ENCODE measurements around the gene COG5.

The COG5 gene

DNA sequence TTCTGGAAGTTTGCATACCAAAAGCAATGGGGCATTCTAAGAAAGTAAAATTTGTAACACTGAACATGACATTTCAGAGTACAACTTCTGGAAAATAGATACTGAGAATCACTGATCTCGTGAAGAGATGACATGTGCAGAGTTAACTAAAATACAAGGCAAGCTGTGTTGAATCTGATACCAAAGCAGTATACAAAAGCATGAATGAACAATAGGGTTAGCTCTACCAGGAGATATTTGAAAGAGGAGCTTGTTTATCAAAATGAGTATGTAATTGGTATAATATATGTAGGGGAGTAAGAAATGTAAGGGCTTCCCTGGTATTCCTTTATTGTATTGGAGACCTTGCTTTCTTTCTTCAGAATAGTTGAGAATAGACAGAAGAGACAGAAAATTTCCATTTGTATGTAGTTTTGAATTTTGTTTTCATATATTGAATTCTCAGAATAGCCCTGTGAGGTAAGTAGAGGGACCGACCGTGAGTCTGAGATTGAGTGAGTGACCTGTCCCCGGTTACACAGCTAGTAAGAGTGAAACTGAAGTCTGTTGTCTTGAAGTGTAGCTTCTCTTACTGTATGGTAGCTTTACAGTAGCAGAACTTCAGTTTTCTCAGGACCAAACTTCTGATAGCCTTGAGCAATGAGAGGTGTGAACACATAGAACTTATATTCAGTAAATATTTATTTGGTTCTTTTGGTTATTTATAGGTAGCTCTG is 389.9 kb downstream of the COG5 start:
- WGBS = 93% methylated on average over 4 of the region's 4 CpGs
- no peak overlapping the region for H2AK5ac ChIP-seq (ENCODE audit: low read length, severe bottlenecking)
- no peak overlapping the region for H3K14ac ChIP-seq (ENCODE audit: low read length in 2 of 2)
- H3K4me1 ChIP-seq (ENCODE audit: control insufficient read depth, insufficient read depth, low read depth, low read length) = peaks cover 5% of the 10 kb centered on the region
- H2BK5ac ChIP-seq (ENCODE audit: low read depth, low read length, poor library complexity, severe bottlenecking) = no peak overlapping the region
- H3K27me3 ChIP-seq (ENCODE audit: control insufficient read depth in 1 of 2, insufficient read depth in 1 of 2, low read length in 2 of 2) = no peaks in the 10 kb centered on the region
- no peak overlapping the region for H3K23ac ChIP-seq (ENCODE audit: low read length in 2 of 2)
- no peak overlapping the region for H4K8ac ChIP-seq (ENCODE audit: low read length)
- H3K27ac ChIP-seq (ENCODE audit: low read length, poor library complexity, severe bottlenecking) = no peak overlapping the region
- peak overlapping the region; percentile 2 for H3K9ac ChIP-seq (ENCODE audit: low read length)
- no peak overlapping the region for H3K4ac ChIP-seq (ENCODE audit: low read depth in 1 of 2, low read length in 2 of 2)
- H3K36me3 ChIP-seq (ENCODE audit: control insufficient read depth in 1 of 2, insufficient read depth in 2 of 2, low read depth in 1 of 2, low read length in 2 of 2) = peaks cover 3 to 5% of the 10 kb centered on the region in 2 experiments
- no peak overlapping the region for H2BK12ac ChIP-seq (ENCODE audit: low read length in 2 of 2)
- no peak overlapping the region for H3K18ac ChIP-seq (ENCODE audit: low read depth in 1 of 2, low read length in 2 of 2)
- peaks cover 3% of the 10 kb centered on the region for H3K79me1 ChIP-seq (replicated peaks; ENCODE audit: low read length, poor library complexity, severe bottlenecking)
- no peak overlapping the region for H3K4me3 ChIP-seq (ENCODE audit: insufficient read depth in 1 of 2, low read depth in 1 of 2, low read length in 2 of 2)
- H2BK15ac ChIP-seq (ENCODE audit: low read depth, poor library complexity, severe bottlenecking) = no peak overlapping the region
- H3K9me3 ChIP-seq (ENCODE audit: control insufficient read depth, low read length) = no peaks in the 10 kb centered on the region
- H3K4me2 ChIP-seq (ENCODE audit: low read length, poor library complexity, severe bottlenecking) = no peak overlapping the region
- H2BK120ac ChIP-seq (ENCODE audit: low read depth, low read length) = no peak overlapping the region
- no peak for DNase-seq
- no peak overlapping the region for H2AFZ ChIP-seq (ENCODE audit: low read depth, low read length)
- no peak overlapping the region for H4K91ac ChIP-seq (ENCODE audit: low read length)

DNA sequence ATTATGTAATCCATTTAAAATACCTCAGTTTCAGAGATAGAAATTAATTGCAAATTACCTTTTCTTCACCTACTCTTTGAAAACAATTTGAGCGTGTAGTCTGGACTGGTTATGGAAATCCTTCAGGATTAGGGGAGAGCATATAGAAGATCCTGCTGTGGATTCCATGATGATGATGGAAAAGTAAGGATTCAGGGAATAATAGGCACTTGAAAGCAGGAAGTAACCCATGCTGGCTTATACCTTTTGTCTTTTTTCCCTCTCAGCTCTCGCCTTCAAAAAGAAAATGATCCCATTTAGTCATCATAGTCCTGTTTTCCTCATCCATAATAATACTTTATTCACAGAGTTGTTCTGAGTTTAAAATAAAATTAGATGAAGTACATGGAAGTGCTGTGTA is 390.5 kb downstream of the COG5 start:
- Histone ChIP-seq H3K23ac (ENCODE audit: low read length in 2 of 2) (no peak overlapping the region), H3K9me3 (ENCODE audit: control insufficient read depth, low read length) (no peaks in the 10 kb centered on the region), H4K91ac (ENCODE audit: low read length) (no peak overlapping the region), H2BK5ac (ENCODE audit: low read depth, low read length, poor library complexity, severe bottlenecking) (no peak overlapping the region), H2AK5ac (ENCODE audit: low read length, severe bottlenecking) (no peak overlapping the region), H2BK12ac (ENCODE audit: low read length in 2 of 2) (no peak overlapping the region), H3K36me3 (ENCODE audit: control insufficient read depth in 1 of 2, insufficient read depth in 2 of 2, low read depth in 1 of 2, low read length in 2 of 2) (peaks cover 3 to 5% of the 10 kb centered on the region in 2 experiments), H2BK15ac (ENCODE audit: low read depth, poor library complexity, severe bottlenecking) (no peak overlapping the region), H3K4ac (ENCODE audit: low read depth in 1 of 2, low read length in 2 of 2) (no peak overlapping the region), H3K4me3 (ENCODE audit: insufficient read depth in 1 of 2, low read depth in 1 of 2, low read length in 2 of 2) (no peak overlapping the region), H3K4me1 (ENCODE audit: control insufficient read depth, insufficient read depth, low read depth, low read length) (peaks cover 5% of the 10 kb centered on the region), H3K9ac (ENCODE audit: low read length) (peak overlapping the region; percentile 2), H3K27ac (ENCODE audit: low read length, poor library complexity, severe bottlenecking) (no peak overlapping the region), H3K18ac (ENCODE audit: low read depth in 1 of 2, low read length in 2 of 2) (no peak overlapping the region), H3K27me3 (ENCODE audit: control insufficient read depth in 1 of 2, insufficient read depth in 1 of 2, low read length in 2 of 2) (no peaks in the 10 kb centered on the region), H2BK120ac (ENCODE audit: low read depth, low read length) (no peak overlapping the region), H3K79me1 (replicated peaks; ENCODE audit: low read length, poor library complexity, severe bottlenecking) (peaks cover 3% of the 10 kb centered on the region), H4K8ac (ENCODE audit: low read length) (no peak overlapping the region), H2AFZ (ENCODE audit: low read depth, low read length) (no peak overlapping the region), H3K14ac (ENCODE audit: low read length in 2 of 2) (no peak overlapping the region), H3K4me2 (ENCODE audit: low read length, poor library complexity, severe bottlenecking) (no peak overlapping the region)
- WGBS = 89% methylated on average over 1 of the region's 2 CpGs
- DNase-seq = no peak

DNA sequence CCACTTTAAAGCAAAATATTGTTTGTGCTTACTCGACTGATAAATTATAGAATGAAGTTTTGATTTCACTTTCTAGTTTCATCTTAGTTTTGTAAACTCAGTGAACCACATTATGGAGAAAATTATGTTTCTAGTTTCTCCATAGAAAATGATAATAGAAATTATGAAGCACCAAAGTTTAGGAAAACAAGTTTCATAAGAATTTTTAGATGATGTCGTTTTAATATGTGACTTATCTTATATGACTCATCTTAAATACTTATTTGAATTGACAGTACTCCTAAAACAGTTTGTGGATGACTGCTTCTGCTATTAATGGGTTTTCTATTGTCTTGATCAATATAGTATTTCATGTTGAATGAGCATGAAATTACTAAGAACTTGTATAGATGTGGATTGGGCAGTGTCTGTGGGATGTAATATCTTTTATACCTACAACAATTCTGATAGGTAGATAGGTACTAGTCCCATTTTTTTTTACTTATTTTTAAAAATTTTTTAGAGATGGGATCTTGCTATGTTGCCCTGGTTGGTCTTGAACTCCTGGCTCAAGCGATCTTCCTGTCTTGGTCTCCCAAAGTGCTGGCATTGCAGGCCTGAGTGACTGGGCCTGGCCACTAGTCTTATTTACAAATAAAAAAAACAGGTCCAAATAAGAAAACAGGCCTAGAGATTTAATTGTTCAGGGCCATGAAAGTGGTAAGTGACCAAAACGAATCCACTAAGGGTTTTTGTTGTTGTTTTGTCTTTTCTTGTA is 391.3 kb downstream of the COG5 start:
- H4K91ac ChIP-seq (ENCODE audit: low read length) = no peak overlapping the region
- H3K36me3 ChIP-seq (ENCODE audit: control insufficient read depth in 1 of 2, insufficient read depth in 2 of 2, low read depth in 1 of 2, low read length in 2 of 2) = peaks cover 3 to 5% of the 10 kb centered on the region in 2 experiments
- H4K8ac ChIP-seq (ENCODE audit: low read length) = no peak overlapping the region
- peaks cover 3% of the 10 kb centered on the region for H3K79me1 ChIP-seq (replicated peaks; ENCODE audit: low read length, poor library complexity, severe bottlenecking)
- H2BK120ac ChIP-seq (ENCODE audit: low read depth, low read length) = no peak overlapping the region
- H3K14ac ChIP-seq (ENCODE audit: low read length in 2 of 2) = no peak overlapping the region
- no peak overlapping the region for H3K4me3 ChIP-seq (ENCODE audit: insufficient read depth in 1 of 2, low read depth in 1 of 2, low read length in 2 of 2)
- no peak overlapping the region for H2AK5ac ChIP-seq (ENCODE audit: low read length, severe bottlenecking)
- no peak overlapping the region for H2BK5ac ChIP-seq (ENCODE audit: low read depth, low read length, poor library complexity, severe bottlenecking)
- H3K27ac ChIP-seq (ENCODE audit: low read length, poor library complexity, severe bottlenecking) = no peak overlapping the region
- H3K4me1 ChIP-seq (ENCODE audit: control insufficient read depth, insufficient read depth, low read depth, low read length) = peaks cover 5% of the 10 kb centered on the region
- 93% methylated on average over 1 of the region's 4 CpGs for WGBS
- H3K4ac ChIP-seq (ENCODE audit: low read depth in 1 of 2, low read length in 2 of 2) = no peak overlapping the region
- no peaks in the 10 kb centered on the region for H3K27me3 ChIP-seq (ENCODE audit: control insufficient read depth in 1 of 2, insufficient read depth in 1 of 2, low read length in 2 of 2)
- H2BK12ac ChIP-seq (ENCODE audit: low read length in 2 of 2) = no peak overlapping the region
- H3K4me2 ChIP-seq (ENCODE audit: low read length, poor library complexity, severe bottlenecking) = no peak overlapping the region
- no peak overlapping the region for H2AFZ ChIP-seq (ENCODE audit: low read depth, low read length)
- H3K9me3 ChIP-seq (ENCODE audit: control insufficient read depth, low read length) = no peaks in the 10 kb centered on the region
- H3K18ac ChIP-seq (ENCODE audit: low read depth in 1 of 2, low read length in 2 of 2) = no peak overlapping the region
- H3K23ac ChIP-seq (ENCODE audit: low read length in 2 of 2) = no peak overlapping the region
- H2BK15ac ChIP-seq (ENCODE audit: low read depth, poor library complexity, severe bottlenecking) = no peak overlapping the region
- DNase-seq = no peak
- peak overlapping the region; percentile 56 for H3K9ac ChIP-seq (ENCODE audit: low read length)

DNA sequence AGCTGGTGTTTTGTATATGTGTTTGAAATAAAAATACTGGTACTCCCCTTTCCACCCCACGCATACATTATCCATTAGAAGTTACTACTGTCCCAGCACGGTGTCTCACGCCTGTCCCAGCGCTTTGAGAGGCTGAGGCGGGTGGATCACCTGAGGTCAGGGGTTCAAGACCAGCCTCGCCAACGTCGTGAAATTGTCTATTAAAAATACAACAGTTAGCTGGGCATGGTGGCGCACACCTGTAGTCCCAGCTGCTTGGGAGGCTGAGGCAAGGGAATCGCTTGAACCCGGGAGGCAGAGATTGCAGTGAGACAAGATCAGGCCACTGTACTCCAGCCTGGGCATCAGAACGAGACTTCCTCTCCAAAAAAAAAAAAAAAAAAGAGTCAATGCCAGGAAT is 392.2 kb downstream of the COG5 start:
- no peak overlapping the region for H3K4me3 ChIP-seq (ENCODE audit: insufficient read depth in 1 of 2, low read depth in 1 of 2, low read length in 2 of 2)
- no peaks in the 10 kb centered on the region for H3K27me3 ChIP-seq (ENCODE audit: control insufficient read depth in 1 of 2, insufficient read depth in 1 of 2, low read length in 2 of 2)
- no peak overlapping the region for H2BK15ac ChIP-seq (ENCODE audit: low read depth, poor library complexity, severe bottlenecking)
- H3K23ac ChIP-seq (ENCODE audit: low read length in 2 of 2) = no peak overlapping the region
- H3K18ac ChIP-seq (ENCODE audit: low read depth in 1 of 2, low read length in 2 of 2) = no peak overlapping the region
- H2AK5ac ChIP-seq (ENCODE audit: low read length, severe bottlenecking) = peak overlapping the region; percentile 35
- no peak overlapping the region for H3K14ac ChIP-seq (ENCODE audit: low read length in 2 of 2)
- H3K36me3 ChIP-seq (ENCODE audit: control insufficient read depth in 1 of 2, insufficient read depth in 2 of 2, low read depth in 1 of 2, low read length in 2 of 2) = peaks cover 3 to 5% of the 10 kb centered on the region in 2 experiments
- no peak for DNase-seq
- H2AFZ ChIP-seq (ENCODE audit: low read depth, low read length) = no peak overlapping the region
- H3K4ac ChIP-seq (ENCODE audit: low read depth in 1 of 2, low read length in 2 of 2) = no peak overlapping the region
- H4K8ac ChIP-seq (ENCODE audit: low read length) = no peak overlapping the region
- over 99% methylated on average over 11 of the region's 12 CpGs for WGBS
- H3K9me3 ChIP-seq (ENCODE audit: control insufficient read depth, low read length) = no peaks in the 10 kb centered on the region
- peaks cover 2% of the 10 kb centered on the region for H3K79me1 ChIP-seq (replicated peaks; ENCODE audit: low read length, poor library complexity, severe bottlenecking)
- peaks cover 5% of the 10 kb centered on the region for H3K4me1 ChIP-seq (ENCODE audit: control insufficient read depth, insufficient read depth, low read depth, low read length)
- no peak overlapping the region for H3K4me2 ChIP-seq (ENCODE audit: low read length, poor library complexity, severe bottlenecking)
- no peak overlapping the region for H2BK12ac ChIP-seq (ENCODE audit: low read length in 2 of 2)
- H3K27ac ChIP-seq (ENCODE audit: low read length, poor library complexity, severe bottlenecking) = no peak overlapping the region
- H2BK120ac ChIP-seq (ENCODE audit: low read depth, low read length) = no peak overlapping the region
- H3K9ac ChIP-seq (ENCODE audit: low read length) = peak overlapping the region; percentile 56
- H4K91ac ChIP-seq (ENCODE audit: low read length) = no peak overlapping the region
- no peak overlapping the region for H2BK5ac ChIP-seq (ENCODE audit: low read depth, low read length, poor library complexity, severe bottlenecking)

All from mesenchymal stem cell (in vitro differentiated cells and primary cell).